Measurements from ENCODE around the gene PLLP.

- TF ChIP-seq, protein P1, sequence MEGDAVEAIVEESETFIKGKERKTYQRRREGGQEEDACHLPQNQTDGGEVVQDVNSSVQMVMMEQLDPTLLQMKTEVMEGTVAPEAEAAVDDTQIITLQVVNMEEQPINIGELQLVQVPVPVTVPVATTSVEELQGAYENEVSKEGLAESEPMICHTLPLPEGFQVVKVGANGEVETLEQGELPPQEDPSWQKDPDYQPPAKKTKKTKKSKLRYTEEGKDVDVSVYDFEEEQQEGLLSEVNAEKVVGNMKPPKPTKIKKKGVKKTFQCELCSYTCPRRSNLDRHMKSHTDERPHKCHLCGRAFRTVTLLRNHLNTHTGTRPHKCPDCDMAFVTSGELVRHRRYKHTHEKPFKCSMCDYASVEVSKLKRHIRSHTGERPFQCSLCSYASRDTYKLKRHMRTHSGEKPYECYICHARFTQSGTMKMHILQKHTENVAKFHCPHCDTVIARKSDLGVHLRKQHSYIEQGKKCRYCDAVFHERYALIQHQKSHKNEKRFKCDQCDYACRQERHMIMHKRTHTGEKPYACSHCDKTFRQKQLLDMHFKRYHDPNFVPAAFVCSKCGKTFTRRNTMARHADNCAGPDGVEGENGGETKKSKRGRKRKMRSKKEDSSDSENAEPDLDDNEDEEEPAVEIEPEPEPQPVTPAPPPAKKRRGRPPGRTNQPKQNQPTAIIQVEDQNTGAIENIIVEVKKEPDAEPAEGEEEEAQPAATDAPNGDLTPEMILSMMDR (optimal IDR thresholded peaks at IDR 0.05 in 1 of 3, IDR thresholded peaks at IDR 0.05 in 1 of 3, conservative IDR thresholded peaks at IDR 0.05 in 1 of 3; ENCODE audit: extremely low read depth in 1 of 3, insufficient read depth in 2 of 3, low read length in 3 of 3): no peak
- no peak for TF ChIP-seq EZH2 (IDR thresholded peaks at IDR 0.05; ENCODE audit: low read length)
Observed at GRCh38 chr16:57264950-57265371, 19.5 kb downstream of the PLLP start.
